Femur (tissue), 1 donor: ENCODE results near the gene STRN.
"Not testable (repeated sequence)": the region's sequence is repeated elsewhere in the genome, so short reads cannot be mapped to it uniquely, and the experiment has no call there.

Source experiments
- DNase-seq: peaks from one replicate; pipeline ENCODE4 v3.0.0-alpha.2; 2017

STRN gene

DNA sequence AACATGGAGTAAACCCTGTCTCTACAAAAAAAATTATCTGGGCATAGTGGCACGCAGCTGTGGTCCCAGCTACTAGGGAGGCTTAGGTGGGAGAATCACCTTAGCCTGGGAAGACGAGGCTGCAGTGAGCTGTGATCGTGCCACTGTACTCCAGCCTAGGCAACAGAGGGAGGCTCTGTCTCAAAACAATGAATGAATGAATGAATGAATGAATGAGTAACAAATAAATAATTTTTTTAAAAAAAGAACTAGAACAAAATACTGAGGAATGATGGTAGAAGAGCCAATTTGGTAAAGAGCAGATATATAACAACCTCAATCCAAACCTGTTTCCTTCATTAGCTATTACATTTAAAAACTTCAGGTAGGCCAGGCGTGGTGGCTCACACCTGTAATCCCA lies 60.1 kb downstream of the STRN start:
- DNase-seq: no peak

DNA sequence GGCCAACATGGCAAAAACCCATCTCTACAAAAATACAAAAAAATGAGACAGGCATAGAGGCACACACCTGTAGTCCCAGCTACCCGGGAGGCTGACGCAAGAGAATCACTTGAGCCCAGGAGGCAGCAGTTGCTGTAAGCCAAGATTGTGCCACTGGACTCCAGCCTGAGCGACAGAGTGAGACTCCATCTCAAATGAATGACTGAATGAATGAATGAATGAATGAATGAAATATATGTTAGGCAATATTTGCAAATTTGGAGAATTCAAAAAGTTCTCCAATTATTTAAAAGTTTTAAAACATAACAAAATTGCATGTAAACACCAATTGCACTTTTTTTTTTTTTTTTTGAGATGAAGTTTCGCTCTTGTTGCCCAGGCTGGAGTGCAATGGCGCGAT lies 61.7 kb downstream of the STRN start:
- no peak for DNase-seq

DNA sequence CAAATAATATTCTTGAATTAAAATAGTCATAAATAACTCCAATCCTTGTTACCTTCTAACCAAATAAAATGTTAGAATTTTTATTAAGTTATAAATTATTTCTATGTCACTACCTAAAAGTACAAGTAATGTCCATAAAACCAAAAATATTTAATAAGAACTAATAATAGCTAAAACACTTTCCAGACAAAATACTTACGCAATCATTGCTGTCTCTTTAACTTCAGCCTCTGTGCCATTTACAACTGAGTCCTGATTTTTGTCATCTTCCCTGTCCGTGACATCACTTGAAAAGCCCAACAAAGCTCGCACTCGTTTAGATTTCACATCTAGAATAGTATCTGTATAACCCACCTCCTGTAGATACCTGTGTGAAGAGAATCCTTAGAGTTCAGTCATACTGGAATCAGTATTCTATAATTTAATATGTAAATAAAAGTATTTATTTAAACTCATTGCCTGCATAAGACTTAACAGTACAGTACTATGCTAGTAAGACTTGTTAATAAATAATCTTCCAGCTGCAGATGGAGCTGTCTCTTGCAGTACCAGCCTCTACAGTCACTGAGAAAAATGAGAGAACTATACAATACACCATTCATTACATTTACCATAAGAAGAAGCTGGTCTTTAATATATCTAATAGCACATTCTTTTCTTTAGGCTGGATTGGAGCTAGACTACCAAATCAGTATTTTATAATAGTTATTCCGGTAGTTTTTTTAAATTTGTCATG lies 63.8 kb downstream of the STRN start:
- DNase-seq: no peak

DNA sequence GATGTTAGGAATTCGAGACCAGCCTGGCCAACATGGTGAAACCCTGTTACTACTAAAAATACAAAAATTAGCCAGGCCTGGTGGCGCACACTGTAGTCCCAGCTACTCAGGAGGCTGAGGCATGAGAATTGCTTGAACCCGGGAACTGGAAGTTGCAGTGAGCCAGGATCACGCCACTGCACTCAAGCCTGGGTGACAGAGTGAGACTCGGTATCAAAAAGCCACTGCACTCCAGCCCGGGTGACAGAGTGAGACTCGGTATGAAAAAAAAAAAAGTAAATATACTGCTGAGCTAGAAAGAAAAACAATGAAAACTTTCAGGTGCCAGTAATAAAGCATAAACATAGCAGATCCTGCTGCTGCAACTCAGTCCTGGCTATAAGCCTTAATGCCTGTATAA lies 73.5 kb downstream of the STRN start:
- no peak for DNase-seq

DNA sequence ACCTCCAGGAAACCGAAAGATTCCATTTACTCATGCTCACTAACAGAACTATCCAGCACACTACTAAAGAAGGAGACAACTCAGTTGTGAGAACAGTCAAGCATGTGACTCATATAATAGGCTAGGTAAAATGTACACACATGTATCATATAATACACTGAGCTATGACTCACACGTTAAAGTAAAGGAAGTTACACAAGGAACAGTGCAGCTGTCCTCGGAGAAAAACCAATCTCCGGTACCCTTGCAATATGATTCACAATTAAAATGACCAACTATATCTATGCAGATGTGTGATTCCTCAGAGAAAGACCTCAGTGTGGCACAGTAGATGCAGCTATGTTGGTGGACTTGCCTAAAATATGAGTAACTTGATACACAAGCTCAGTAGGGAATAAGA lies 76.5 kb downstream of the STRN start:
- no peak for DNase-seq

DNA sequence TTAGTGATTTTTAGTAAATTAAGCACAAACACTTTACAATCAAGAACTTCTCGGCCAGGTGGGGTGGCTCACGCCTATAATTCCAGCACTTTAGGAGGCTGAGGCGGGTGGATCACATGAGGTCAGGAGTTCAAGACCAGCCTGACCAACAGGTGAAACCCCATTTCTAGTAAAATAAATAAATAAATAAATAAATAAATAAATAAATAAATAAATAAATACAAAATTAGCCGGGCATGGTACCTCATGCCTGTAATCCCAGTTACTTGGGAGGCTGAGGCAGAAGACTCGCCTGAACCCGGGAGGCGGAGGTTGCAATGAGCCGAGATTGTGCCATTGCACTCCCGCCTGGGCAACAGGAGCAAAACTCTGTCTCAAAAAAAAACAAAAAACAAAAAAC lies 79.2 kb downstream of the STRN start:
- not testable (repeated sequence) for DNase-seq

DNA sequence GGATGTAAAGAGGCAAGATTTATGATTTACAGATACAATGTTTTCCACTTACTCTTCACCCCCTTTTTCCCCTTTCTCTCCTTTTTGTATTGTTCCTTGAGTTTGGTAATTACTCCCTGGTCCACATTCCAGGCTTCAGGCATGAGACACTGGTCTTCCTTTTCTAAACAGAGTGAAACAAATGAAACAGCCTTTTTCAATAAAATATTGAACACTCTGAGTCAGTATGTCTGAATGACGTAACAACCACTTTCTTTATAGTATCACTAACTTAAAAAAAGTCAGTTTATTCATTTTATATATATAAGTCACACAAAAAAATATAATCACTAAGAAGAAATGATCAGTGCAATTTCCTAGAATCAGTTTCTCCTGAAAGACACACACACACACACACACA lies 79.7 kb downstream of the STRN start:
- no peak for DNase-seq

DNA sequence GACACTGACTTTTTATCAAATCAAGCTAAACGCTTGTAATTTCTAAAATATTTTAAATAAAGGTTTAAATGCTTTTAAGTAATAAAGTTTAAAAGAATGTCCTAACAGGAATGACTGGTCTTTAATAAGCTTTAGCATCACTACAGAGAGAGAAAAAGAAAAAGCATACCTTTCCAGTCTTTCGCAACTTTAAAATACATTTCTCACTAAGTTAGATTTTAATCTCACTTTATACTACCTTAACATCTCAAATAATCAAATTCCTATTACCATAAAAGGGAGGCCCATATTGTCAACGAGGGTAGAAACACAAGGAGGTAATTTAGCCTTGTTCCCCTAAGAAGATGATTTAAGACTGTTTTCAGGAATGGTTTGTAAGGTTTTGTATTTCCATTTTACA lies 80.7 kb downstream of the STRN start:
- no peak for DNase-seq

DNA sequence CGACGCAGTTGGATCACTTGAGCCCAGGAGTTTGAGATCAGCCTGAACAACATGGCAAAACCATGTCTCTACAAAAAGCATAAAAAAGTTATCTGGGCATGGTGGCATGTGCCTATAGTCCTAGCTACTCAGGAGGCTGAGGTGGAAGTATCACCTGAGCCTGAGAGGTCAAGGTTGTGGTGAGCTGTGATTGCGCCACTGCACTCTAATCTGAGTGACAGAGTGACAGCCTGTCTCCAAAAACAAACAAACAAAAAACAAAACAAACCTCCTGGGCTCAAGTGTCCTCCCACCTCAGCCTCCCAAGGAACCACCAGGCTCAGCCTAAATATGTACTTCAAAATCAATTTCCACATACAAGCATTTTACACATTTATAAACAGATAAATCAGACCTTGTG lies 83.8 kb downstream of the STRN start:
- no peak for DNase-seq

DNA sequence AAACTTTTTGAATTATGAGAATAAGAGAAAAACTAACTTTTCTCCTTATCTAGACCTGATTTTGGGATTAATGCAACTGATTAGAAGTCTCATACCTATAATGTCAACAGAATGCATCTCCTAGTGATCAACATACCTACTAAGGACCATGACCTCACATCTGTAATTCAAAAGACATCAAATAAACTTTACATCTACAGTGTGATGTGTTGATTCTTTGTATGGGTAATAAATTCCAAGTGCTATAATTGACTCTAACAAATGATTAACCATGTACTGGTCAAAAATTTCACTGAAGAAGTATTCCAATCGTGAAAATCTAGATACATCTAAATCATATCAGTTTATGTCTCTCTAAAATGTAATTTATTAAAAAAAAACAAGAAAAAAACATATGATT lies 84.5 kb downstream of the STRN start:
- DNase-seq: no peak

DNA sequence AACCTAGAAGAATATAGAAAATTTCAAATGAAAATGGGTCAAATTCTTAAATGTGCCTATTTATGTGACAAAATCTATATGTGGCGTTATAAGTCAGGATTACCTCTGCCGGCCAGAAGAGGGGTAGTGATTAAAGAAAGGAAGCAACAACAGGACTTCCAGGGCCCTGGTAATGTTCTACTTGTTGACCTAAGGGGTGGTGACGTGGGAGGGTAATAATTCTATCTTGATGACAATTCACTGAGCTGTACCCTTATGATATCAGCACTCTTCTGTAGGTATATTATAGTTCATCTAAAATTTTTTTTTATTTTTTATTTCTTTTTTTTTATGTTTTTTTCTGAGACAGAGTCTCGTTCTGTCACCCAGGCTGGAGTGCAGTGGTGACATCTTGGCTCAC lies 87.9 kb downstream of the STRN start:
- no peak for DNase-seq

DNA sequence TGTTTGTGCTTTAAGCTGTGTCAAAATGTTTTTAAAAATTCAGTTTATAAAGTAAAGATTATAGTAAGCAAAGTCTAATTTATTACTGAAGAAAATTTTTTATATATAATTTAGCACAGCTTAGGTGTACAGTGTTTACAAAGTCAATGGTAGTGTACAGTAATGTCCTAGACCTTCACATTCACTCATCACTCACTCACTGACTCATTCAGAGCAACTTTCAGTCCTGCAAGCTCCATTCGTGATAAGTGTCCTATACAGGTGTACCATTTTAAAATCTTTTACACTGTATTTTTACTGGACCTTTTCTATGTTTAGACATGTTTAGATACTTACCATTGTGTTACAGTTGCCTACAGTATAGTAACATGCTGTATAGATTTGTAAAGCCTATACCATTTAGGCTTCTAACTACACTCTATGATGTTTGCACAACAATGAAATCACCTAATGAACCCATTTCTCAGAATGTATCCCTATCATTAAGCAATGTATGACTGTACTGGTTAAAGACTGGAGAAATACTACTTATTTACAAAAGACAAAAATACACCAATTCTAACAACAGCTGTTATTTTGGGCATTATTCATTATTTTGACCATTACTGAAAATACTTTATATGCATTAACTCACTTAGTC lies 95.1 kb downstream of the STRN start:
- DNase-seq: no peak

DNA sequence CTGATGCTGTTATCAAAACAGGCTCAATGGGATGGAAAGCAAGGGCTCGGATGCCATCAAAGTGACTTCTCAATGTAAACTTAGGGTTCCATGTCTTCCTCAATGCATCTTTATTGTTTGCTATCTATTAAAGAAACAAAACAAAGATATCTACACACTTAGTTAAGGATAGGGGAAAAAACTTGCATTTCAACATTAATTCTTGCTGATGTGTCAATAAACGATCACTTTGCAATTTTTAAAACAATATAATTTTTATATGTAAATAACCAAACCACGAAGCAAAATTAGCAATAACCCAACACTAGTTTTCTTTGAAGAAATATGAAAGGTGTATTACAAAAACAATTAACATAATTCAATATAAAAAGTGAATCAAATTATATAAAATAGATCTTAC lies 96.7 kb downstream of the STRN start:
- DNase-seq: no peak

DNA sequence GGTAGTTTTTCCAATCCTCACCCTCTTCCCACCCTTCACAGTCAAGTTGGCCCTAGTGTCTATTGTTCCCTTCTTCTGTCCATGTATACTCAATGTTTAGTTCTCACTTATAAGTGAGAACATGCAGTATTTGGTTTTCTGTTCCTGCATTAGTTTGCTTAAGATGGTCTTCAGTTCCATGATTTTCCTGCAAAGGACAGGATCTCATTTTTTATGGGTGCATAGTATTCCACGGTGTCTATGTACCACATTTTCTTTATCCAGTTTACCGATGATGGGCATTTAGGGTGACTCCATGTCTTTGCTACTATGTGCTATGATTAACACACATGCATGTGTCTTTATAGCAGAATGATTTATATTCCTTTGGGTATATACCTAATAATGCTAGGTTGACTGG lies 104.4 kb downstream of the STRN start:
- no peak for DNase-seq

DNA sequence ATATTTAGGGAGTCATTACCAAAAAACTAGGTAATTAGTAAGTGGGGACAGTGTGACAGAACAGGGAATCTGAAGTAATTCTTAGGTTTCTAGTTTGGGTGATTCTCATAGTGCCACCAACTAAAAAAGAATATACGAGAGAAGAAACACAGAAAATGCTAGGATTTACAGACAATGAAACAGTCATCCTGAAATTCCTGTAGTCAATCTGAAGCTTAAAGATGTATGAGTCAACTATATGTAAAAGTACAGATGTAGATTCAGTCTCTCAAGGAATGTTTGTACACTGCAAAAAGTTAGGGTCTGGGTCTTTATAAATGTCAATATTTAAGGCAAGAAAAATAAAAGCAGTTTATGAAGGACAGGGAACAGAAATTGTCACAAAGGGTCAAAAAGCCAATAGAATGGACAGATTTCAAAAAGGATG lies 107.0 kb downstream of the STRN start:
- DNase-seq: no peak

DNA sequence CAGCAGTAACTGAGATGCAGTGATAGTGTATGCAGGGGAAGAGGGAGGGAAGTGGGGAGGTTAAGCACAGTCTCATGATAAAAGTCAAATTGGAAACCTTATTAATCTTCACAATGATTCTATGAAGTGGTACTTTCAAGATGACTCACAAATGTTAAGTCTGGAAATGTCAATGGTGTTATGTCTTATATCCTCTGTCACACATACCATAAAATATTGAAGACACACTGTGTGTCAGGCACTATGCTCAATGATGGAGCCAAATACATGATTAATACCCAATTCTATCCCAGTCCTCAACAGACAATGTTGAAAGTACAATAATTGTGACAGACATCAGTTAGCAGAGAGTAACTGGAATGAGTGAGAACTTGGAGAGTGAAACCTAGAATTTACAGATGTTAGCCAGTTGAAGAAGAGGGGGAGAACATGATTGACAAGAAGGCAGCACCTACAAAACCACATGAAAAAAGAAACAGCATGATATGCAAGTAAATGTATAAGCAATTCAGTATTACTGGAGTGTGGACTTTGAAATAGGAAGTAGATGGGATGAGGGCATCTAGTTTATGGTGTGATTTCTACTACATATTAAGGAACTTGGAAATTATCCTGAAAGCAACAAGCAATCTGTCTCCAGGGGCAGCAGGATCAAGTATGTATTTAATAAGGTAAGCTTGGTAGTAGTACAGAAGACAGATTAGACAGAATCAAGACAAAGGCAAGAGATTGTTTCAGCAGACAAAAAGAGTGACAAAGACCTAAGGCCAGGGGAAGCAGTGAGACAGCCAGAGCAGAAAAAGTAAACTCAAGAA lies 107.6 kb downstream of the STRN start:
- DNase-seq: no peak

DNA sequence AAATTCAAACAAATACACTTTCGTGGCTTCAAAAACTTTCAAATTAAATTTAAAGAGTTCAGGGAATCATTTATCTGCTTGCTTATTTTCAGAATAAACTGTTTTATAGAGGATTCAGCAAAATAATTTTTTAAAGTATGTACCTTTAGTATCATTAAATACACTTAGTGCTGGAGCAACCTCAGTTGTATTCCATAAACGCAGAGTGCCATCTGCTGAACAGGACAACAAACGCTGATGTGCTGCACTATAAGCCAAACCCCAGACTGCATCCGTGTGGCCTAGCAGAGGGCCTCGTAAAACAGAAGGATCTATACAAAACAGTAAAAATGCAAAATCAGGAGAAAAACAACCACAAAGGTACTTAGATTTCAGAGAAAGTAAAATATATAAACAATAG lies 108.6 kb downstream of the STRN start:
- DNase-seq: no peak

DNA sequence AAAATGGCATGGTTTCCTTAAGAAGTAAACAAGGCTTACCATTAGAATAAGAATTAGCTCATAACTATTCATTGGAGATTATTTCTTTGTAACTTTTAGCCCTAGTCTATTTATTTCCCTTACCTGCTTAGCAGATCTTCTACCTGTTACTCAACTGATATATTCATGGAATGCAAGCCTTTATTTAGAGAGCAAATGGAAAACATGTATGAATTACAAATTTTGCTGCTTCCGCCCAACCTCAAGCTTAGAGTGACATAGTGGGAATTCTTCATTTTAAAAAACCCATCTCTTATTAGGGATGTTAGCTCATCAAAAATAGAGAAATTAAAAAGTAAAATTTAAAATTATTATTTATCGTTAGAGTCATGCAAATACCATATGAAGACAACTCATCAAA lies 110.9 kb downstream of the STRN start:
- DNase-seq: no peak

DNA sequence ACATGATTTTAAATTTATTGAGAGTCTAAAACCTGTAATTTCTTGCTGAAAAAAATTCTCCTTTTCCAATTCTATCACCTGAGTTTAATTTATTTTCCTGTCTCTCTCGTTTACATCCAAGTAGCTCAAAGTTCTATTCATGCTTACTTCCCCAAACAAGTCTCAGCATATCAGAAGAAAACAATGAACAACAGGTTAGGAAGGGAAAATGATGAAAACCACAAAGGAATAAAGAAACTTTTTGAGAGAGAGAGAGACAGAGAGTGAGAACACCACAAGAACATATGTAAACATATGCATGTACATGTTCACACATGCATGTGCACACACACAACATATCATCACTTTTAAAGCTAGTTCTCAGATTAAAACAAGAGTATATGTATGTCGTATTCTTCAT lies 112.1 kb downstream of the STRN start:
- DNase-seq: no peak

DNA sequence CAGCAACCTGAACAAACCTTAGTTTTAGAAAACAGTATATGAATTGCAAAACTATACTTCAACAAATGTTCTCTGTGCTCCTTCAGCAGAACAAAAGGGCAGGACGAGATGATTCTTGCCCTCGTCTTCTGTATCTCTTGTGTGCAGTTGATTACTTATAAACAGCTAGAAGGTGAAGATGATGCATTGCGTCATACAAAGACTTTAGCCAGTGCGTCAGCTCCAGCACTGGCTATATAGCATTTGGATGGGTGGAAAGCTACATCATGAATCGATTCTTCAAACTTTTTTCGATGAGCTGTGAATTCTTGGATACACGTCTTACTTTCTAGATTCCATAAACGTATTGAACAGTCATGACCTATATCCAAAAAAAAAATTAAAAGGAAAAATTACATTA lies 117.1 kb downstream of the STRN start:
- no peak for DNase-seq

DNA sequence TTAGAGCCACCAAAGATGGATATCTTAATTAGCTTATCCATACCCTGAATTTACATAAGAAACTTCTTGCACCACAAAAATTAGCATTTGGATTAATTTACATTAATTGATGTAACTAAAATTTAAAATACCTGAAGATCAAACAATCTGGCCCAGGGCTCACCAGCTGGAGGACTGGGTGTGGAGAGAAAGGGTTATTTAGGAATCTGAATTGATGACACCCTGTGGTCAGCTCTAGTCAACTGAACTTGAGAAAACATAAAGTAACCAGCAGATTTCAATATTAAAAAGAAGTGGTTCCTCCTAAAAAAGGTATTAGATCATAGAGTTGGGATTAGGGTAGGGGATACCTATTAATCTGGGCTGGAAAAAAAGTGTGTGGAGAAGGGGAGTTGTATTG lies 122.5 kb downstream of the STRN start:
- DNase-seq: no peak

DNA sequence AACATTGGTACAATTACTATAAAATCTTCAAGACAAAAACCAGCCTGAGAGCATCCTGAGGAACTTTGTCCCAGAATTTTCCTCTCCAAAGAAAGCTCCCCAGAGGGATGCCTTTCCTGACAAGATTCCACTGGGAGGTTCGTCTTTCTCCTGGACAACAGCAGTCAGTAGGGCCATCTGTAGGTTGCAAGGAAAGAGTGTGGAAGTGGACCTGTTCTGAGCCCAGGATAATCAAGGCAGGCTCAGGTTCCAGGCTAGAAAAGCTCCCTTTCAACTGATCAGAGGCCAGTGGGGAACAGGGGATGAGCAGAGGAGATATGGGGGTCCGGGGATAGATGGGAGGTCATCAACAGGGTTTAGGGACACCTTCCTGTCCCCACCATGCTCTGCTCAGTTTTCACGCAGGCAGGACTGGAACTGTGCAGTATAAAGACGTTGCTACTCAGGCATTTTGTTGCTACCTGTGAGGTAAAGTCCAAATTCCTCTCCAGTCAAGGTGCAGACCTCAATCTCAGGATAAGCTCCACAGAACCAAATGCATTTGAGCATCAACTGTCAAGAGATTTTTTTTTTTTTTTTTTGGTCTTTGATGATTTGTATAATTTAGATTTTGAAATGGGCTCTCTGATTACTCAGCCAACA lies 126.2 kb downstream of the STRN start:
- no peak for DNase-seq

DNA sequence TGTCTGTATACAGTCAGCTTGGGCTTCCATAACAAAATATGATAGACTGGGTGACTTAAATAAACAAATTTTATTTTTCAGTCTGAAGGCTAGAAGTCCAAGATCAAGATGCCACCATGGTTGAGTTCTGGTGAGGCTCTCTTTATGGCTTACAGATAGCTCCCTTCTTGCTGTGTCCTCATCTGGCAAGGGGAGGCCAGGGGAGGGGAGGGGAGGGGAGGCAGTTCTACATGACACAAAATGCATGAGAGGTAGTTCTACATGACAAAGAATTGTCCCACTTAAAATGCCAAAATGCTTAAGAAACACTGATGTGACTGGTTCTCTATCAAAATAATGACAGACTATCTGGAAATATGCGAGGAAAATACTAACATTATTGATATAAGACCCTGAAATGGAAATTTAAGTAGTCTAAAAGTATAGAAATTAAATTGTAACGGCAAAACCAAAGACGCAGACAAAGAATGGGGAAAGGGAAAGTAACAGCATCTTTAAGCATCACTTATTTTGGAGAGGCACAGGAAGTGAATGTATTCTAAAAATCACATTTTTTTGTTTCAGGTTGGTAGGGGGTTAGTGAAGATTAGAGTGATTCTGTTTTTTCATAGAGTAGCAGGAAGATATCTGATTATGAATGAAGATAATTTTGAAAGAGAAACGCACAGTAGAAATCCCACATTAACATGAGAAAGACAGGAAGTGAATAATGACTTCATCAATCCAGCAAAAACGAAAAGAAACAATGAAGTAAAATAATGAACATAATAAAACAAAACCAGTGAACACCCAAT lies 131.4 kb downstream of the STRN start:
- DNase-seq: no peak
